ENCODE data around the gene DNAAF2.
"Not testable (repeated sequence)": the region's sequence is repeated elsewhere in the genome, so short reads cannot be mapped to it uniquely, and the experiment has no call there.

The DNAAF2 gene

GRCh38 chr14:49621114-49621881 lies 13.7 kb downstream of the DNAAF2 start:
- DNase-seq, result peak; percentile 48

DNA sequence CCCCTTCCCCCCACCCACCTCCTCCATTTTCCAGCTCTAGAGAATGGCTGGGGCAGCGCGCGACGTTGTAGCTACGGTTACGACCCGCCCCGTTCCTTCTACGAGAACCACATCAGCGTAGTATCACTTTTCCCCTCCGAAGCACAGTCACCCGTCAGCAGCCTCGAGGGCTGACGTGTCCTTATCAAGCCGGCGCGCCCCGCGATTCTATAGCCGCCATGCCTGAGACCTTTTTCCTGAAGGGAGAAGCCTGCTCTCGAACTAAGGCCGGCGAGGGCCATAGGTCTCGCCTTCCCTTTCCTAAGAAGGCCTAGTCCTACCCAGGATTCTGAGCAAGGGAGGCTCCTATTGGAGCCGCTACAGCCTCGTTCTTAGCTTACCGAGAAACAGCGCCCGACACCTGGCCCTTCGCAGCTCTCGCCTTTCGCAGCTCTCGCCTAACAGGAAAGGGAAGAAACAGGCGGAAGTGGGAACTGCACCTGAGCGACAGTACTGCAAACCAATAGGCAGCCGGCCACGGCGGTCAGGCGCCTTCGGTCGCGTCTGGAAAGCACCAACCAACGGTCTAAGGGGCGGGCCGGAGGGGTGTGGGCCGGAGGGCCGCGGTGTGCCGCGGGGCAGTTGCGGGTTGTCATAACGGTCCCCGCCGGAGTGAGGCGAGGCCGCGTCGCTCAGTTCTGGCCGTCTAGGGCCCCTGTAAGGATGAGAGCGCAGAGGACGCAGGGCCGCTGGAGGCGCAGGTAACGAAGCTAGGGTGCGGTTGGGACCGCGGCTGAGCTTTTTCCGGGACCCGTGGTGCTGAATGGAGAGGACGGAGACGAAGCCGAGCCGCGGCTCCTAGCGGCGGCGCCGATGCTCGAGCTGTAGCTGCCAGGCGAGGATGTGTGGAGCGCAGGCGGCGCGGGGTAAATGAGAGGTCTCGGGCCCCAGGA lies 14.6 kb downstream of the DNAAF2 start, which contains the start of the genes MGAT2 and RPL36AL:
MGAT2 (plus strand) TSS at position 618 of the 932 bp plus-strand sequence. CDS start 470 bp downstream, outside the sequence.
RPL36AL (minus strand) TSS at position 445 of the 932 bp plus-strand sequence. CDS start 1,522 bp downstream, outside the sequence.
- peak; percentile 86 for DNase-seq

DNA sequence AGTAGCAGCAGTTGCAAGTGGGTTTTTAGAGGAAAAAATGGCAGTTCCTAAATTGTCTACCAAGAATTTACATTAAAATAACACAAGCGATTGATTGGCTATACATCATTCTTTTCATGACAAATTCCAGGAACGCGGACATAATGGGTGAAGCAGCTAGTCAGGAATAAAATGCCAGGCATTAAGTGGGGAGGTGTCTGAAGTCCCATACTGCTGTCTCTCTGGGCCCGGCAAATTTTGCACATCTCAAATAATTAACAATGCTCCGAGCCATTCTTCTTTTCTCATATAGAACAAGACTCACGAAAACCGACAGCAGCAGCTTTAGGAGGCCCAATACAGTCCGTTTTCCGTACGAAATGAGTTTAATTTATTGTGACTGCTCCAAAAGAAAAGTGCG lies 15.3 kb downstream of the DNAAF2 start:
- no peak for DNase-seq

GRCh38 chr14:49619273-49619672 lies 15.8 kb downstream of the DNAAF2 start:
- DNase-seq, result not testable (repeated sequence)

- DNase-seq, result no peak
Measured at GRCh38 chr14:49617852-49618519, 17.1 kb downstream of the DNAAF2 start.

DNA sequence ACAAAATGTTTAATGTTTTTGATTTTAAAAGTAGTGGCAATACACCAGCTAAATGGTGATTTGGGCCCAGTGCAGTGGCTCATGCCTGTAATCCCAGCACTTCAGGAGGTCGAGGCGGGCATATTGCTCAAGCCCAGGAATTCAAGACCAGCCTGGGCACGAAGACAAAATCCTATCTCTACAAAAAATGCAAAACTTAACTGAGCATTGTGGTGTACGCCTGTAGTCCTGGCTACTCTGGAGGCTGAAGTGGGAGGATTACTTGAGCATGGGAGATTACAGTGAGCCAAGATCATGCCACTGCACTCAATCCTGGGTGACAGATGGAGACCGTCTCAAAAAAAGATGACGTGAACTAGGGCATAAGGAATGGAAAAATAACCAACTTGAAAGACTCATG lies 19.3 kb downstream of the DNAAF2 start:
- DNase-seq, result no peak

DNA sequence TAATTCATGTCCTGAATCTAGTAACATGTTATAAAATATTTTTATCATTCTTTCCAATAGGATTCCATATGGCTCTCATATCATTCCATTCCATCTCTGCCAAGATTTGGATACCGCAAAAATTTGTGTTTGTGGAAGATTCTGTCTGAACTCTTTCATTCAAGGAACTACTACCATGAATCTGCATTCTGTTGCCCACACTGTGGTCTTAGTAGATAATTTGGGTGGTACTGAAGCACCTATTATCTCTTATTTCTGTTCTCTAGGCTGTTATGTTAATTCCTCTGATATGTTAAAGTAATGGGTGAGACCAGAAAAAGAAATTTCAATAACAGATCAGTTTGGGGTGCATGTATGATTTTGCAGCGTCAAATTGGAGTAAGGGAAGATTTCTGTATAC lies 20.8 kb downstream of the DNAAF2 start:
- DNase-seq, result no peak

DNA sequence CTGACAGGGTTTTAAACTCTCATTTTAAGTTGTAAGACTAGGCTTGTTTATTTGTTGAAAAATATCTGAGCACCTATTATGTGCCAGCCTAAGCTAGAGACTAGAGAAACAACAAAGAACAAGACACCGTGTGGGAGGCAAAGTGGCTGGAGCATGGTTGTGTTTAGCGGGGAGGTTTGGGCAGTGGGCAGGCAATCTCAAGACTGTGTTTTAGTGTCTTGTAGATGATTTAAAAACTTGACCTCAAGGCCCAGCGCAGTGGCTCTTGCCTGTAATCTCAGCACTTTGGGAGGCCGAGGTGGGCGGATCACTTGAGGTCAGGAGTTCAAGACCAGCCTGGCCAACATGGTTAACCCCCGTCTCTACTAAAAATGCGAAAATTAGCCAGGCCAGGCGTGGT lies 22.4 kb downstream of the DNAAF2 start:
- no peak for DNase-seq

- DNase-seq, result no peak
Measured at GRCh38 chr14:49612251-49612650, 22.8 kb downstream of the DNAAF2 start.

- no peak for DNase-seq
Measured at GRCh38 chr14:49607583-49607982, 27.5 kb downstream of the DNAAF2 start.

GRCh38 chr14:49598485-49599300 lies 36.4 kb downstream of the DNAAF2 start, which contains the start of gene LRR1:
Gene LRR1, plus strand, starts transcription at chr14:49598940. Its CDS starts 81 bp downstream, at chr14:49599021.
- peak; percentile 80 for DNase-seq

DNA sequence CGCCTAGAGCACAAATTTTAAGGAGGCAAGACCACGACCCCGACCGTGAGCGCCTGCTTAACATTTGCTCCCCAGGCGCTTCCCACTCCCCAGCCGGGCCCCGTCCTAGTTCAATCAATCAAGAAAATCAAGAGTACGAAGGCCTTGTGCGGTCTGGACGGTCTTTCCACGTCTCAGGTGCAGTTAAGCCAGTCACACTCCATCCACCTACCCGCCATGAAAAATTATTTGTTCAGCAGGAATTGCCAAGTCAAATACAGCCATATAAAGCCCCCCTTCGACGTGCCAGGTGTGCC lies 36.9 kb downstream of the DNAAF2 start:
- no peak for DNase-seq

DNA sequence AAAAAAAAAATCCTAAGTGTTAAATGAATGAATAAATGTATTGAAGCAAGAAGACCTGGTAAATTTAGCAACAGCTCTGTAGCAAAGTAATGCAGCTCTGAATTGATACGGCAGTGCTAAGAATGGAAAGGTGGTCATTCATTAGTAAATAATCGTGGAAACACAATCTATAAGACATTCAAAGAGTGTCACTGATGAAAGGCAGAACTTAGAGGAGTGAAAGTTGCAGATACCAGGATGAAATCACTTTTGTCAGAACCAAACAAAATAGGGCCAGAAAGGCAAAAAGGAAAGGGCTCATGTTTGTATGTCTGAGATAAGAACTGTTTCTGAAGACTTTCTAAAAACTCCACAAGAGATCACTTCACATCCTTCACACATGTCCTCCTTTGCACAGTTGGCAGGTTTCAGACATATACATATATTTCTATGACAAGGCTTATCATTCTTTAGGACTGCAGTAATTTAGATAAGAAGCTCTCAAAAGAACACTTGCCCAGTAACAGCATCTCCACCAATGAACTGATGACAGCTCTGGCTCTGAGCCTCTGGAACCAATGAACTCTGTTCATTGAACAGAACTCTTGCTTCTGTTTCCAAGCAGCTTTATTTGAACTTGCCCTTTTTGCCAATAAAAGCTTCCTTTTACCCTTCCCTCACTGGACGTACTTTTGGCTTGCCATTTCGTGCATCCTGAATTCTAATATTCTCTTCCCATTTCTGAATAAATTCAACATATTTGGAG lies 40.5 kb downstream of the DNAAF2 start:
- DNase-seq, result no peak

GRCh38 chr14:49593016-49593415 lies 42.0 kb downstream of the DNAAF2 start:
- DNase-seq, result no peak

DNA sequence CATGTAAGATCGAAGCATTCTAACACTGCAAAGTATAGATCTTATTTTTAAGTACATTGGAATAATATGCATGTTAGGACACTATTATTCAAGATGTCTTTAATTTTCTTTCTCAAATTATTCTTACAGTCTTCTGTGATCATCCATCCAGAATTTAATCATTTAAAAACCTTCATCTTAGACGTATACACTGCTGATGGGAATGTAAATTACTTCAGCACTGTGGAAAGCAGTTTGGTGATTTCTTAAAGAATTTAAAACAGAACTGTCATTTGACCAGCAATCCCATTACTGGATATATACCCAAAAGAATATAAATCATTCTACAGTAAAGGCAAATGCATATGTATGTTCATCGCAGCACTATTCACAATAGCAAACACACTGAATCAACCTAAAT lies 45.7 kb downstream of the DNAAF2 start:
- no peak for DNase-seq

GRCh38 chr14:49586673-49587460 lies 48.2 kb downstream of the DNAAF2 start:
- peak; percentile 21 for DNase-seq

- DNase-seq, result peak; percentile 94
Measured at GRCh38 chr14:49585803-49586672, 49.0 kb downstream of the DNAAF2 start, which contains the start of gene RPS29. Gene RPS29, minus strand, starts transcription at chr14:49586380. Its CDS starts 34 bp downstream, at chr14:49586346.

DNA sequence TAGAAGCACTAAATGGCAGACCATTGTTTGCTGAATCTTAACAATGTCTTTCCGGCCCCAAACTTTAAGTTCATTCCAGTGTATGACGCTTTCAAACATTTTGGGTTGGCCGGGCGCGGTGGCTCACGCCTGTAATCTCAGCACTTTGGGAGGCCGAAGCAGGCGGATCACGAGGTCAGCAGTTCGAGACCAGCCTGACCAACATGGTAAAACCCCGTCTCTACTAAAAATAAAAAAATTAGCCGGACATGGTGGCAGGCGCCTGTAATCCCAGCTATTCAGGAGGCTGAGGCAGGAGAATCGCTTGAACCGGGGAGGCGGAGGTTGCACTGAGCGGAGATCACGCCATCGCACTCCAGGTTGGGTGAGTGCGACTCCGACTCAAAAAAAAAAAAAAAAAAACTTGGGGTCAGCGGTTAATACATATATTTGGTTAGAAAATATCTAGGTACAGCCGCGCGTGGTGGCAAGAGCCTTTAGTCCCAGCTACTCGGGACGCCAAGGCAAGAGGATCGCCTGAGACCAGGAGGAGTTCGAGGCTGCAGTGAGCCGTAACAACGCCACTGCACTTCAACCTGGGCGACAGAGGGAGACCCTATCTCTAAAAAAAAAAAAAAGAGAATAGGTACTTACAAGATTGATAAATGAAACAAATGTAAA lies 49.9 kb downstream of the DNAAF2 start:
- not testable (repeated sequence) for DNase-seq

- no peak for DNase-seq
Measured at GRCh38 chr14:49584058-49584457, 51.0 kb downstream of the DNAAF2 start.

All from T-helper 9 cell (primary cell).